Testis (tissue), 3 donors: ENCODE results near the gene PSMD13. TPM values are rescaled to one million over a fixed set of nuclear protein-coding genes. Genes with fewer than 3 reads are reported as not detected.

Source experiments
- DNase-seq: peaks from one replicate; pipeline ENCODE4 v3.0.0-alpha.2; 2019
- H3K27ac ChIP-seq, 2 donors: fragments of 200-600 bp; sonication (generic); one replicate each; pipeline ENCODE4 v1.5.1; 2019
- H3K27me3 ChIP-seq: fragments of 200-600 bp; sonication (generic); one replicate; pipeline ENCODE4 v1.5.1; 2019
- H3K36me3 ChIP-seq: fragments of 200-600 bp; sonication (generic); one replicate; pipeline ENCODE4 v1.5.1; 2017; ENCODE audit warnings: low read depth; ENCODE audit errors: missing control alignments
- H3K4me1 ChIP-seq: fragments of 200-600 bp; sonication (generic); one replicate; pipeline ENCODE4 v1.5.1; 2019
- H3K4me3 ChIP-seq, 2 donors: fragments of 200-600 bp; sonication (generic); one replicate each; pipeline ENCODE4 v1.5.1; 2017 to 2019
- H3K9me3 ChIP-seq: fragments of 200-600 bp; sonication (generic); one replicate; pipeline ENCODE4 v1.5.1; 2017
- CTCF ChIP-seq, 3 experiments: fragments of 450-650 bp in 2 of 3; fragments of 200-600 bp in 1 of 3; sonication (generic) in 1 of 3; IDR thresholded peaks; one replicate each; pipeline ENCODE4 v1.5.1; 2016 to 2019; ENCODE audit warnings: antibody characterized with exemption in 3 of 3, mild to moderate bottlenecking in 2 of 3, moderate library complexity in 1 of 3
- POLR2A ChIP-seq: fragments of 450-650 bp; IDR thresholded peaks from one replicate; pipeline ENCODE4 v1.6.1; 2017; ENCODE audit warnings: antibody characterized with exemption, mild to moderate bottlenecking, moderate library complexity
- WGBS, 2 donors: methylation state at CpG; one replicate each; pipeline ENCODE4 v1.1.5; 2018; 5-methylcytosine and 5-hydroxymethylcytosine counted together
- intact Hi-C: fragments of 100-400 bp; cut with DNase I; formaldehyde crosslinking; loops from one replicate; pipeline ENCODE4 v1.15.1; 2023; ENCODE audit warnings: low total_unique reads
- polyA plus RNA-seq: library from polyadenylated mRNA; stranded (reverse); fragments of 350-450 nt; fragmentation: Illumina TruSeq; extraction: RNeasy Lipid Tissue Mini Kit (QIAGEN cat#74804); gene quantifications from one replicate; pipeline ENCODE4 v1.2.3, GENCODE V29; 2014; ENCODE audit warnings: low read depth, low replicate concordance; ENCODE audit not compliant: insufficient read depth
- total RNA-seq, 2 donors: library from RNA; depleted of rRNA; stranded (reverse); fragments of >200 nt; gene quantifications; one replicate each; pipeline ENCODE4 v1.2.3, GENCODE V29; 2016

Gene PSMD13
- total and polyA plus RNA-seq, 3 donors from 2014 or later, result 128 to 180 (median 133) TPM

DNA sequence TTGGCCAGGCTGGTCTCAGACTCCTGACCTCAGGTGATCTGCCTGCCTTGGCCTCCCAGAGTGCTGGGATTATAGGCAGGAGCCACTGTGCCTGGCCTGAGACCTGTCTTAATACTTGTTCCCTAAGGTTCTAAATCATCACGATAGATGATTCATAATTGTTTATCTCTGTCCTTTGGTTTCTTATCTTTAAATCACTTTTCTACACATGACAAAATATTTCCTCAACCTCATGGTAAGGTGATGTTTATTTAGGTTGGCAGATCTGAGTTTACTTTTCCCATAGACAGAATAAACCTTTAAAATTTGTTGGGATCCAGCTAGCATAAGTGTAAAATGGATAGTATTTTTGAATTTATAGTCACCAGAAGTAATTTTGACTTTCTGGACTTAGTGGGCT is 3.5 kb downstream of the PSMD13 start:
- H3K9me3 ChIP-seq, result no peaks in the 10 kb centered on the region
- DNase-seq, result no peak
- intact Hi-C loops, result no loop called here
- H3K4me1 ChIP-seq, result peaks cover 20% of the 10 kb centered on the region
- no peaks in the 10 kb centered on the region for H3K36me3 ChIP-seq
- TF ChIP-seq CTCF (IDR thresholded peaks at IDR 0.05), result no peak
- TF ChIP-seq POLR2A, result no peak
- H3K27me3 ChIP-seq, result no peaks in the 10 kb centered on the region
- H3K27ac ChIP-seq, result no peak overlapping the region
- no peak overlapping the region for H3K4me3 ChIP-seq
- WGBS, 2 donors, result 74 to 81% methylated on average over 1 of the region's 1 CpG

- Histone ChIP-seq H3K27me3 (no peaks in the 10 kb centered on the region), H3K27ac (no peak overlapping the region), H3K4me1 (peaks cover 18% of the 10 kb centered on the region), H3K9me3 (no peaks in the 10 kb centered on the region), H3K4me3 (no peak overlapping the region), H3K36me3 (no peaks in the 10 kb centered on the region)
- WGBS, 2 donors, result 68 to 92% methylated on average over 5 of the region's 5 CpGs
- peak; percentile 26 for DNase-seq
- intact Hi-C loops, result no loop called here
- no peak for TF ChIP-seq CTCF (IDR thresholded peaks at IDR 0.05)
Observed at GRCh38 chr11:241634-242033, 4.9 kb downstream of the PSMD13 start.

- Histone ChIP-seq H3K27me3 (no peaks in the 10 kb centered on the region), H3K9me3 (no peaks in the 10 kb centered on the region), H3K4me3 (no peak overlapping the region), H3K27ac (no peak overlapping the region), H3K4me1 (peaks cover 8% of the 10 kb centered on the region), H3K36me3 (no peaks in the 10 kb centered on the region)
- DNase-seq, result no peak
- TF ChIP-seq POLR2A, result no peak
- TF ChIP-seq CTCF (IDR thresholded peaks at IDR 0.05), result no peak
- WGBS, 2 donors, result 93 to 94% methylated on average over 2 of the region's 2 CpGs
- intact Hi-C loops, result no loop called here
Observed at GRCh38 chr11:244376-244775, 7.6 kb downstream of the PSMD13 start.

GRCh38 chr11:249062-249461 is 12.3 kb downstream of the PSMD13 start:
- Histone ChIP-seq H3K9me3 (no peaks in the 10 kb centered on the region), H3K36me3 (no peaks in the 10 kb centered on the region), H3K4me1 (no peaks in the 10 kb centered on the region), H3K4me3 (no peak overlapping the region), H3K27me3 (no peaks in the 10 kb centered on the region), H3K27ac (no peak overlapping the region)
- no peak for DNase-seq
- WGBS, 2 donors, result 87 to 89% methylated on average over 8 of the region's 8 CpGs
- TF ChIP-seq CTCF (IDR thresholded peaks at IDR 0.05) (no peak), POLR2A (no peak)
- intact Hi-C loops, result no loop called here

DNA sequence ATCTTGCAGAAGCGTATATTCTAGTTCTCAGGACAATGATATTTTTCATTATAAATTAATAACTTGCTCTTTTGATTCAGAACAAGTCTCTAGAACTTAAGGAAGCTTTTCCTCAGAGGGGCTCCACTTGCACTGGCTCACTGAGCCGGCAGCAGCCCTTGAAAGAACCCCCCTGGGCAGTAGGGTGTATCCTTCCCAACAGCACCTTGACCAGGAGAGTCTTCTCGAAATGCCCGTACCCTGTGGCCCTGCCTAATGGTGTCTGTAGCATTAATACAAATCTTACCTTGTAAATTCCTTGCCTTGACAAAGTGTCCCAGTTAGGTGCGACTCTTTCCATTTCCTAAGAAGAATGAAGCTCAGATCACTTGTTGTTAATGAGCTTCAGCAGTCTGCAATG is 13.5 kb downstream of the PSMD13 start:
- 89% methylated on average over 5 of the region's 5 CpGs for WGBS, 2 donors
- TF ChIP-seq POLR2A, result no peak
- TF ChIP-seq CTCF (IDR thresholded peaks at IDR 0.05), result no peak
- Histone ChIP-seq H3K9me3 (no peaks in the 10 kb centered on the region), H3K27ac (no peak overlapping the region), H3K4me1 (no peaks in the 10 kb centered on the region), H3K4me3 (no peak overlapping the region), H3K27me3 (no peaks in the 10 kb centered on the region), H3K36me3 (no peaks in the 10 kb centered on the region)
- DNase-seq, result no peak
- intact Hi-C loops, result no loop called here
